WTC11 (cell line): ENCODE data around the gene TMEM212.

Experiments
- ATF1 ChIP-seq: sonication (generic); formaldehyde crosslinking; IDR thresholded peaks from 2 replicates; pipeline ENCODE4 v1.8.1; 2023; ENCODE audit warnings: mild to moderate bottlenecking, moderate library complexity, missing genetic modification reagents
- E2F4 ChIP-seq: sonication (generic); formaldehyde crosslinking; IDR thresholded peaks from 2 replicates; pipeline ENCODE4 v1.8.1; 2022; ENCODE audit warnings: low read depth, mild to moderate bottlenecking, moderate library complexity, missing genetic modification reagents, borderline replicate concordance
- NR2C2 ChIP-seq: sonication (generic); formaldehyde crosslinking; IDR thresholded peaks from 2 replicates; pipeline ENCODE4 v1.8.0; 2022; ENCODE audit warnings: mild to moderate bottlenecking, missing genetic modification reagents
- NR3C1 ChIP-seq: sonication (generic); formaldehyde crosslinking; conservative IDR thresholded peaks from 2 replicates; pipeline ENCODE4 v1.8.1; 2023; ENCODE audit warnings: low read depth, mild to moderate bottlenecking, missing genetic modification reagents
- SMAD4 ChIP-seq: sonication (generic); formaldehyde crosslinking; IDR thresholded peaks from 2 replicates; pipeline ENCODE4 v1.8.0; 2022; ENCODE audit warnings: mild to moderate bottlenecking, missing genetic modification reagents
- ZNF121 ChIP-seq: sonication (generic); formaldehyde crosslinking; IDR thresholded peaks from 2 replicates; pipeline ENCODE4 v1.8.0; 2023; ENCODE audit warnings: missing genetic modification reagents
- ZNF219 ChIP-seq: sonication (generic); formaldehyde crosslinking; IDR thresholded peaks from 2 replicates; pipeline ENCODE4 v1.8.0; 2023; ENCODE audit warnings: missing genetic modification reagents, mild to moderate bottlenecking, borderline replicate concordance
- ZNF416 ChIP-seq: fragments of 250-450 bp; sonication (Bioruptor Pico); IDR thresholded peaks from 2 replicates; pipeline ENCODE4 v1.9.0; 2021; ENCODE audit warnings: mild to moderate bottlenecking, inconsistent platforms
- ZNF532 ChIP-seq: fragments of 250-450 bp; sonication (Bioruptor Pico); IDR thresholded peaks from 2 replicates; pipeline ENCODE4 v1.9.0; 2021; ENCODE audit warnings: mild to moderate bottlenecking, borderline replicate concordance
- TF ChIP-seq, protein P1 (sequence below): fragments of 200-600 bp; IDR thresholded peaks from 2 replicates; pipeline ENCODE4 v1.8.0; 2022; ENCODE audit warnings: antibody characterized with exemption
- TF ChIP-seq, protein P2 (sequence below): sonication (generic); formaldehyde crosslinking; IDR thresholded peaks from 2 replicates; pipeline ENCODE4 v1.8.0; 2022; ENCODE audit warnings: mild to moderate bottlenecking, missing genetic modification reagents
- TF ChIP-seq, protein P3 (sequence below): sonication (generic); formaldehyde crosslinking; IDR thresholded peaks from 2 replicates; pipeline ENCODE4 v1.8.1; 2023; ENCODE audit warnings: mild to moderate bottlenecking, missing genetic modification reagents, borderline replicate concordance

DNA sequence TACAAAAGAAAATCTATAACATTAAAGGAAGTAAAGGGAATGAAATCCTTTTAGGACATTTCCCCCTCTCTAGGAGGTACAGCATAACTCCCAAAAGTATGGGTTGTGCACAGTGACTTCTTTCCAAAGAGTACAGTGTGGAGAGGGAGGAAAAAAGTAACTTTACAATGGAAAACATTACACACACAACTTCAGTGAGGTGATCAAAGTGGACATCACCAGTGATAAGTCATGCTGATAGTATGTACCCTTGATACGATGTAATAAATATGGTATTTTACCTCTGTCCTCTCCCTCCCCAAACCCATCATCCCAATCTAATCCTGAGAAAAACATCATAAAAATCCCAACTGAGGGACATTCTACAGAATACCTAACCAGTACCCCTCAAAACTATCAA lies 43.6 kb upstream of the TMEM212 start:
- TF ChIP-seq E2F4 (CRISPR knock-in tag) (no peak), NR2C2 (CRISPR knock-in tag) (no peak), SMAD4 (CRISPR knock-in tag) (no peak), ZNF416 (CRISPR knock-in tag) (no peak), ZNF121 (no peak), ATF1 (CRISPR knock-in tag) (no peak), ZNF532 (CRISPR knock-in tag) (no peak), NR3C1 (CRISPR knock-in tag) (no peak), ZNF219 (CRISPR knock-in tag) (no peak)
- TF ChIP-seq, protein P1, sequence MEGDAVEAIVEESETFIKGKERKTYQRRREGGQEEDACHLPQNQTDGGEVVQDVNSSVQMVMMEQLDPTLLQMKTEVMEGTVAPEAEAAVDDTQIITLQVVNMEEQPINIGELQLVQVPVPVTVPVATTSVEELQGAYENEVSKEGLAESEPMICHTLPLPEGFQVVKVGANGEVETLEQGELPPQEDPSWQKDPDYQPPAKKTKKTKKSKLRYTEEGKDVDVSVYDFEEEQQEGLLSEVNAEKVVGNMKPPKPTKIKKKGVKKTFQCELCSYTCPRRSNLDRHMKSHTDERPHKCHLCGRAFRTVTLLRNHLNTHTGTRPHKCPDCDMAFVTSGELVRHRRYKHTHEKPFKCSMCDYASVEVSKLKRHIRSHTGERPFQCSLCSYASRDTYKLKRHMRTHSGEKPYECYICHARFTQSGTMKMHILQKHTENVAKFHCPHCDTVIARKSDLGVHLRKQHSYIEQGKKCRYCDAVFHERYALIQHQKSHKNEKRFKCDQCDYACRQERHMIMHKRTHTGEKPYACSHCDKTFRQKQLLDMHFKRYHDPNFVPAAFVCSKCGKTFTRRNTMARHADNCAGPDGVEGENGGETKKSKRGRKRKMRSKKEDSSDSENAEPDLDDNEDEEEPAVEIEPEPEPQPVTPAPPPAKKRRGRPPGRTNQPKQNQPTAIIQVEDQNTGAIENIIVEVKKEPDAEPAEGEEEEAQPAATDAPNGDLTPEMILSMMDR: no peak
- TF ChIP-seq, protein P2, sequence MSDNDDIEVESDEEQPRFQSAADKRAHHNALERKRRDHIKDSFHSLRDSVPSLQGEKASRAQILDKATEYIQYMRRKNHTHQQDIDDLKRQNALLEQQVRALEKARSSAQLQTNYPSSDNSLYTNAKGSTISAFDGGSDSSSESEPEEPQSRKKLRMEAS (CRISPR knock-in tag): no peak
- TF ChIP-seq, protein P3, sequence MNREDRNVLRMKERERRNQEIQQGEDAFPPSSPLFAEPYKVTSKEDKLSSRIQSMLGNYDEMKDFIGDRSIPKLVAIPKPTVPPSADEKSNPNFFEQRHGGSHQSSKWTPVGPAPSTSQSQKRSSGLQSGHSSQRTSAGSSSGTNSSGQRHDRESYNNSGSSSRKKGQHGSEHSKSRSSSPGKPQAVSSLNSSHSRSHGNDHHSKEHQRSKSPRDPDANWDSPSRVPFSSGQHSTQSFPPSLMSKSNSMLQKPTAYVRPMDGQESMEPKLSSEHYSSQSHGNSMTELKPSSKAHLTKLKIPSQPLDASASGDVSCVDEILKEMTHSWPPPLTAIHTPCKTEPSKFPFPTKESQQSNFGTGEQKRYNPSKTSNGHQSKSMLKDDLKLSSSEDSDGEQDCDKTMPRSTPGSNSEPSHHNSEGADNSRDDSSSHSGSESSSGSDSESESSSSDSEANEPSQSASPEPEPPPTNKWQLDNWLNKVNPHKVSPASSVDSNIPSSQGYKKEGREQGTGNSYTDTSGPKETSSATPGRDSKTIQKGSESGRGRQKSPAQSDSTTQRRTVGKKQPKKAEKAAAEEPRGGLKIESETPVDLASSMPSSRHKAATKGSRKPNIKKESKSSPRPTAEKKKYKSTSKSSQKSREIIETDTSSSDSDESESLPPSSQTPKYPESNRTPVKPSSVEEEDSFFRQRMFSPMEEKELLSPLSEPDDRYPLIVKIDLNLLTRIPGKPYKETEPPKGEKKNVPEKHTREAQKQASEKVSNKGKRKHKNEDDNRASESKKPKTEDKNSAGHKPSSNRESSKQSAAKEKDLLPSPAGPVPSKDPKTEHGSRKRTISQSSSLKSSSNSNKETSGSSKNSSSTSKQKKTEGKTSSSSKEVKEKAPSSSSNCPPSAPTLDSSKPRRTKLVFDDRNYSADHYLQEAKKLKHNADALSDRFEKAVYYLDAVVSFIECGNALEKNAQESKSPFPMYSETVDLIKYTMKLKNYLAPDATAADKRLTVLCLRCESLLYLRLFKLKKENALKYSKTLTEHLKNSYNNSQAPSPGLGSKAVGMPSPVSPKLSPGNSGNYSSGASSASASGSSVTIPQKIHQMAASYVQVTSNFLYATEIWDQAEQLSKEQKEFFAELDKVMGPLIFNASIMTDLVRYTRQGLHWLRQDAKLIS (CRISPR knock-in tag): no peak
